ENCODE data around the gene NPEPPS. TPM values are rescaled to one million over a fixed set of nuclear protein-coding genes. Genes with fewer than 3 reads are reported as not detected.

Gene NPEPPS
- total RNA-seq, 1 experiment from 2014 or later, result 117 TPM

GRCh38 chr17:47649972-47650524, 119.1 kb downstream of the NPEPPS start:
- H3K4me1 ChIP-seq (ENCODE audit: insufficient read depth, low read length), result no peaks in the 10 kb centered on the region
- no peak overlapping the region for H3K56ac ChIP-seq (ENCODE audit: insufficient read length, low read depth, low read length)
- peak overlapping the region; percentile 97 for H3K14ac ChIP-seq (ENCODE audit: insufficient read depth, low read length)
- H3K27ac Mint-ChIP-seq, result peak overlapping the region; percentile 80 to 100 (median 89); a peak in 5 of 7 replicates
- H3K27me3 Mint-ChIP-seq (ENCODE audit: low read depth), result no peaks in the 10 kb centered on the region
- no peaks in the 10 kb centered on the region for H3K27me3 ChIP-seq (ENCODE audit: insufficient read depth, low read length)
- H3K4me3 Mint-ChIP-seq, result peak overlapping the region; percentile 89 to 96
- H4K20me1 ChIP-seq (ENCODE audit: control insufficient read depth, insufficient read depth, insufficient read length), result no peaks in the 10 kb centered on the region
- H2AK5ac ChIP-seq (ENCODE audit: insufficient read length, low read length), result no peak overlapping the region
- peak overlapping the region; percentile 99 for H3K18ac ChIP-seq (ENCODE audit: insufficient read length, low read depth, low read length)
- DNase-seq, result no peak
- no CpG with 5 or more reads among the region's 48 CpGs for whole genome bisulfite sequencing (ENCODE audit: extremely low coverage, insufficient read length, low lambda C conversion rate)
- no peaks in the 10 kb centered on the region for H3K9me3 ChIP-seq (ENCODE audit: control insufficient read depth, low read depth, low read length)
- H2BK12ac ChIP-seq (ENCODE audit: insufficient read length, low read depth, low read length), result no peak overlapping the region
- H3K79me2 ChIP-seq (ENCODE audit: insufficient read depth, low read length), result peaks cover 23% of the 10 kb centered on the region
- H3K27ac ChIP-seq (ENCODE audit: insufficient read length, low read depth, low read length), result no peak overlapping the region
- H3K4me1 Mint-ChIP-seq, result peaks cover 34 to 36% of the 10 kb centered on the region in 2 experiments
- no peak overlapping the region for H2BK120ac ChIP-seq (ENCODE audit: low read depth, low read length, poor library complexity, severe bottlenecking)
- H2BK20ac ChIP-seq (ENCODE audit: low read depth, low read length, poor library complexity, severe bottlenecking), result no peak overlapping the region
- H3K4ac ChIP-seq (ENCODE audit: low read depth, low read length), result no peak overlapping the region; the same call in 1 of the 2 replicates
- no peak overlapping the region for H2AFZ ChIP-seq (ENCODE audit: low read length)
- peaks cover 6% of the 10 kb centered on the region for H3K79me1 ChIP-seq (ENCODE audit: insufficient read depth, low read depth, low read length, poor library complexity, severe bottlenecking)
- no peak overlapping the region for H4K5ac ChIP-seq (ENCODE audit: insufficient read length, low read depth, low read length)
- peaks cover 36 to 44% (median 43%) of the 10 kb centered on the region in 3 experiments for H3K36me3 Mint-ChIP-seq (ENCODE audit: insufficient read depth in 1 of 3, low read depth in 3 of 3)
- no peak overlapping the region for H2BK5ac ChIP-seq (ENCODE audit: insufficient read length, low read length)
- H3K23ac ChIP-seq (ENCODE audit: insufficient read length, low read depth, low read length), result no peak overlapping the region
- no peak overlapping the region for H2BK15ac ChIP-seq (ENCODE audit: low read depth, low read length)
- H3K4me2 ChIP-seq (ENCODE audit: insufficient read depth, insufficient read length, low read length), result peak overlapping the region; percentile 23
- H4K8ac ChIP-seq (replicated peaks; ENCODE audit: insufficient read length, low read depth, low read length), result no peak overlapping the region
- no peaks in the 10 kb centered on the region; a peak in 1 of 5 replicates for H3K9me3 Mint-ChIP-seq
- TF ChIP-seq CTCF (conservative IDR thresholded peaks at IDR 0.05), result no peak
- H3K9ac ChIP-seq (ENCODE audit: extremely low read depth, insufficient read length, low read length), result peak overlapping the region; percentile 90
- H3T11ph ChIP-seq (ENCODE audit: low read length), result no peak overlapping the region
- peaks cover 11% of the 10 kb centered on the region for H3K23me2 ChIP-seq (ENCODE audit: insufficient read length, low read depth, low read length, poor library complexity, severe bottlenecking)
- no peak overlapping the region for H4K91ac ChIP-seq (ENCODE audit: insufficient read length, low read depth, low read length)
